IMR-90 (cell line): ENCODE measurements around the gene SDHAF3. TPM values are rescaled to one million over a fixed set of nuclear protein-coding genes. Genes with fewer than 3 reads are reported as not detected.

Experiments
- ATAC-seq: fragments of 200-7000 bp; cut with Tn5 transposase; 2 replicates; pipeline ENCODE4 v1.9.1; 2020; ENCODE audit warnings: low read depth, mild to moderate bottlenecking, moderate library complexity
- Bru-seq: library from RNA; stranded (reverse); fragments of 400-500 nt; gene quantifications from one replicate; lab custom pipeline; 2021; lab: Mats Ljungman, UMichigan
- BruChase-seq, 2 experiments: library from RNA; stranded (reverse); fragments of 400-500 nt; gene quantifications; one replicate each; lab custom pipeline; 2021; lab: Mats Ljungman, UMichigan
- BruUV-seq: library from RNA; stranded (reverse); fragments of 400-500 nt; replicated peaks from 2 replicates; lab custom pipeline; 2021; lab: Mats Ljungman, UMichigan
- CTCF ChIA-PET: fragments of 300-600 bp; formaldehyde crosslinking; extraction: SDS; loops from one replicate; lab custom pipeline; 2021; ENCODE audit warnings: antibody characterized with exemption; lab: Yijun Ruan, JAX
- POLR2A ChIA-PET: fragments of 300-600 bp; sonication (Branson Sonifier 250); formaldehyde crosslinking; loops from one replicate; lab custom pipeline; 2022; ENCODE audit warnings: antibody characterized with exemption; ENCODE audit not compliant: unreplicated experiment; lab: Charles Lee
- DNase-seq: peaks from one replicate; pipeline ENCODE4 v3.0.0; 2013
- H2AFZ ChIP-seq: replicated peaks from 2 replicates; pipeline ENCODE3; 2013; ENCODE audit warnings: low read length, mild to moderate bottlenecking; ENCODE audit not compliant: poor library complexity
- H2AK5ac ChIP-seq: 2 replicates; pipeline ENCODE4 v1.6.1; 2013; ENCODE audit warnings: low read depth, low read length, inconsistent platforms
- H2AK9ac ChIP-seq: replicated peaks from 2 replicates; pipeline ENCODE3; 2013; ENCODE audit warnings: mild to moderate bottlenecking, low read depth, low read length, moderate library complexity; ENCODE audit not compliant: poor library complexity
- H2BK120ac ChIP-seq: 2 replicates; pipeline ENCODE4 v1.6.1; 2013; ENCODE audit warnings: low read depth, low read length, inconsistent platforms
- H2BK15ac ChIP-seq: 3 replicates; pipeline ENCODE4 v1.6.1; 2013; ENCODE audit warnings: low read depth, low read length, inconsistent platforms
- H2BK20ac ChIP-seq: 2 replicates; pipeline ENCODE4 v1.6.1; 2013; ENCODE audit warnings: low read depth, mild to moderate bottlenecking, inconsistent platforms, low read length, moderate library complexity
- H2BK5ac ChIP-seq: 2 replicates; pipeline ENCODE4 v1.6.1; 2013; ENCODE audit warnings: mild to moderate bottlenecking, low read depth, low read length, inconsistent platforms; ENCODE audit not compliant: poor library complexity, severe bottlenecking
- H3K14ac ChIP-seq: replicated peaks from 2 replicates; pipeline ENCODE4 v1.6.1; 2013; ENCODE audit warnings: low read depth, low read length, inconsistent platforms
- H3K18ac ChIP-seq: 2 replicates; pipeline ENCODE4 v1.6.1; 2013; ENCODE audit warnings: low read depth, low read length, control low read depth
- H3K23ac ChIP-seq: 2 replicates; pipeline ENCODE4 v1.6.1; 2013; ENCODE audit warnings: low read depth, low read length, inconsistent platforms
- H3K27ac ChIP-seq: 2 replicates; pipeline ENCODE4 v1.5.1; 2013; ENCODE audit warnings: mild to moderate bottlenecking, control low read depth, low read length; ENCODE audit not compliant: insufficient read depth
- H3K27me3 ChIP-seq: 2 replicates; pipeline ENCODE4 v1.6.1; 2013; ENCODE audit warnings: low read length; ENCODE audit not compliant: control insufficient read depth, insufficient read depth
- H3K36me3 ChIP-seq: 2 replicates; pipeline ENCODE4 v1.6.1; 2013; ENCODE audit warnings: low read length, mixed read lengths; ENCODE audit not compliant: control insufficient read depth, insufficient read depth
- H3K4ac ChIP-seq: 2 replicates; pipeline ENCODE4 v1.6.1; 2013; ENCODE audit warnings: low read depth, low read length, inconsistent platforms
- H3K4me1 ChIP-seq: 2 replicates; pipeline ENCODE4 v1.6.1; 2013; ENCODE audit warnings: low read length, mixed read lengths; ENCODE audit not compliant: control insufficient read depth, insufficient read depth
- H3K4me2 ChIP-seq: 2 replicates; pipeline ENCODE4 v1.6.1; 2013; ENCODE audit warnings: low read depth, mild to moderate bottlenecking, control low read depth, low read length, moderate library complexity
- H3K4me3 ChIP-seq: 2 replicates; pipeline ENCODE4 v1.5.1; 2013; ENCODE audit warnings: low read depth, mild to moderate bottlenecking, control low read depth, low read length, moderate library complexity; ENCODE audit not compliant: insufficient read depth
- H3K56ac ChIP-seq: 2 replicates; pipeline ENCODE4 v1.6.1; 2013; ENCODE audit warnings: low read length, inconsistent platforms; ENCODE audit not compliant: insufficient read depth; ENCODE audit errors: extremely low read depth
- H3K79me1 ChIP-seq, 2 experiments: 2 replicates each; pipeline ENCODE4 v1.6.1; 2013; ENCODE audit warnings: low read length in 2 of 2, inconsistent platforms in 1 of 2, low read depth in 1 of 2
- H3K9ac ChIP-seq: 2 replicates; pipeline ENCODE4 v1.6.1; 2013; ENCODE audit warnings: low read depth, low read length, control low read depth
- H3K9me1 ChIP-seq: 2 replicates; pipeline ENCODE4 v1.6.1; 2013; ENCODE audit warnings: low read length, inconsistent platforms; ENCODE audit not compliant: insufficient read depth
- H3K9me3 ChIP-seq: 2 replicates; pipeline ENCODE4 v1.6.1; 2013; ENCODE audit warnings: low read length; ENCODE audit not compliant: control insufficient read depth, insufficient read depth
- H4K20me1 ChIP-seq: 2 replicates; pipeline ENCODE4 v1.6.1; 2013; ENCODE audit warnings: low read length, inconsistent platforms; ENCODE audit not compliant: insufficient read depth
- H4K5ac ChIP-seq: 2 replicates; pipeline ENCODE4 v1.6.1; 2013; ENCODE audit warnings: mild to moderate bottlenecking, low read depth, low read length, control low read depth
- H4K8ac ChIP-seq, 2 experiments: 2 replicates each; pipeline ENCODE4 v1.6.1; 2013; ENCODE audit warnings: low read depth in 2 of 2, low read length in 2 of 2, control low read depth in 1 of 2, inconsistent platforms in 1 of 2
- H4K91ac ChIP-seq: 2 replicates; pipeline ENCODE4 v1.6.1; 2013; ENCODE audit warnings: low read depth, low read length, inconsistent platforms; ENCODE audit not compliant: insufficient read depth
- CEBPB ChIP-seq: IDR thresholded peaks from 2 replicates; pipeline ENCODE4 v1.6.1; 2012; ENCODE audit warnings: low read depth, low read length, improper control_type of control experiment
- CTCF ChIP-seq: conservative IDR thresholded peaks from 2 replicates; pipeline ENCODE4 v1.5.1; 2012; ENCODE audit warnings: mild to moderate bottlenecking, low read depth, low read length, improper control_type of control experiment
- FOS ChIP-seq: fragments of 150-350 bp; IDR thresholded peaks from 2 replicates; pipeline ENCODE4 v1.6.1; 2016; ENCODE audit warnings: low read depth, low read length
- MAFK ChIP-seq: IDR thresholded peaks from 2 replicates; pipeline ENCODE4 v1.6.1; 2012; ENCODE audit warnings: low read depth, low read length, improper control_type of control experiment
- MAZ ChIP-seq: IDR thresholded peaks from 2 replicates; pipeline ENCODE4 v1.6.1; 2012; ENCODE audit warnings: low read depth, mild to moderate bottlenecking, low read length, improper control_type of control experiment, moderate library complexity, borderline replicate concordance
- MXI1 ChIP-seq: IDR thresholded peaks from 2 replicates; pipeline ENCODE4 v1.6.1; 2012; ENCODE audit warnings: low read depth, mild to moderate bottlenecking, low read length, moderate library complexity, borderline replicate concordance
- NFE2L2 ChIP-seq: fragments of 150-350 bp; IDR thresholded peaks from 2 replicates; pipeline ENCODE4 v1.6.1; 2016; ENCODE audit warnings: low read depth, mild to moderate bottlenecking, low read length
- RAD21 ChIP-seq: IDR thresholded peaks from 2 replicates; pipeline ENCODE4 v1.6.1; 2012; ENCODE audit warnings: low read length, improper control_type of control experiment
- RCOR1 ChIP-seq: IDR thresholded peaks from 2 replicates; pipeline ENCODE4 v1.6.1; 2012; ENCODE audit warnings: mild to moderate bottlenecking, low read length, improper control_type of control experiment; ENCODE audit not compliant: insufficient replicate concordance
- USF2 ChIP-seq: fragments of 150-350 bp; IDR thresholded peaks from 2 replicates; pipeline ENCODE4 v1.6.1; 2017; ENCODE audit warnings: mild to moderate bottlenecking, antibody characterized with exemption, low read length, low read depth
- WGBS, 2 experiments: methylation state at CpG; one replicate each; pipeline versions ENCODE4 v1.1.5 to v1.1.7; 2013; ENCODE audit warnings: missing lambda C conversion rate in 2 of 2; ENCODE audit not compliant: insufficient read length in 1 of 2; ENCODE audit errors: extremely low coverage in 2 of 2; 5-methylcytosine and 5-hydroxymethylcytosine counted together
- dilution Hi-C: fragments of 300-500 bp; cut with HindIII; formaldehyde crosslinking; loops from one replicate; pipeline ENCODE4 v1.14.3; 2018; ENCODE audit warnings: low sequenced_read_pairs; ENCODE audit not compliant: unreplicated experiment
- in situ Hi-C: fragments of 300-500 bp; cut with MboI; formaldehyde crosslinking; loops from 3 replicates; pipeline ENCODE4 v1.14.3; 2019; ENCODE audit warnings: low sequenced_read_pairs, inconsistent platforms, mixed read lengths
- intact Hi-C: fragments of 100-400 bp; cut with micrococcal nuclease; formaldehyde crosslinking; loops from 2 replicates; pipeline ENCODE4 v1.10.0; 2022
- long read RNA-seq: library from polyadenylated mRNA; unstranded; transcript quantifications from one replicate; pipeline ENCODE4 v2.0.0, GENCODE V29; 2021; ENCODE audit not compliant: unreplicated experiment
- polyA plus RNA-seq, 3 experiments: library from polyadenylated mRNA; depleted of rRNA; stranded (reverse); fragments of >200 nt; gene quantifications; 2 replicates each; pipeline ENCODE4 v1.2.3, GENCODE V29; 2012; ENCODE audit warnings: low replicate concordance in 1 of 3
- total RNA-seq: library from RNA; depleted of rRNA; stranded (reverse); fragments of >200 nt; gene quantifications from 2 replicates; pipeline ENCODE4 v1.2.3, GENCODE V29; 2012; rRNA removed

The SDHAF3 gene
- total RNA-seq: 6.1 and 12.8 TPM in 2 replicates
- polyA plus RNA-seq (2012; rRNA removed): 5.7 and 7.3 TPM in 2 replicates
- polyA plus RNA-seq (2012; cell fraction: cytosol; rRNA removed): 2.3 and 7.8 TPM in 2 replicates
- polyA plus RNA-seq (2012; cell fraction: nucleus; rRNA removed; ENCODE audit: low replicate concordance): 0.36 and 1.4 TPM in 2 replicates
- percentile 47 among the genes with signal in this experiment for Bru-seq, nascent RNA
- BruChase-seq, experiment 1, labeled RNA remaining after a 6-hour chase: percentile 56 among the genes with signal in this experiment
- BruChase-seq, experiment 2, labeled RNA remaining after a 2-hour chase: percentile 54 among the genes with signal in this experiment
- long read RNA-seq, partial matches to known transcripts: 0 of 4 reads
- long read RNA-seq, other reads (novel, unspliced or antisense): 0 of 4 reads

DNA sequence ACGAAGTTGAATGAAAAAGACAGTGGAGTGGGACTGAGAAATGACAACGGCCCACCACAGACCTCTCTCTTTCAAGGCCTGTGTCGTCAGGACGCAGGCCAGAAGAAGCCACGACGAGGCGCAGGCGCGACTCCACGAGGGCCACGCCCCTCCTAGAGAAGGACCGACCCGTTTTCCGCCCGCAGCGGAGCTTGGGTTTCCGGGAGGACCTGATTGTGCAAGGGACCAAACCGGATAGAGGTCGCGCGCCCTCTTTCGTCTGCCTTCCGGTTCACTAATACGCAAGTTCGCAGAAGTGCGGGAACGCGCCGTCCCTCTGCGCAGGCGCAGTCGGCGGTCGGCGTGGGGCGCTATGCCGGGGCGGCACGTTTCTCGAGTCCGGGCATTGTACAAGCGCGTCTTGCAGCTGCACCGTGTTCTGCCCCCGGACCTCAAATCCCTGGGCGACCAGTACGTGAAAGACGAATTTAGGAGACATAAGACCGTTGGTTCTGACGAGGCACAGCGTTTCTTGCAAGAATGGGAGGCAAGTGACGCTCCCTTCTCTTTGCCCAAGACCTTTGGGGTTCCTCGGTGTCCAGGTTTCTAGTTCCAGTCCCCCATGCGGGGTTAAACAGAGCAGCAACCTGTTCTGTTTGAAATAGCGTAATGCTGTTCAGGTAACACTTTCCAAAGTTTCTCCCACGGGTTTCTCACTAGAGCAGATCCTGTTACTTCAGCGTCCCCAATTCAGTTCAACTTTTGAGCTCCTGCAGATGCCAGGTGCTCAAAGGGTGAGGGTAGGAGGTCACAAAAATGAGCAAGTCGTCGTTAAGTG is at the start of gene SDHAF3:
SDHAF3 (plus strand) TSS at position 327 of the 817 bp plus-strand sequence; CDS start at position 353, 26 bp downstream.
- Histone ChIP-seq H3K27ac (peak within 1 kb of the TSS; percentile 73), H3K9me1 (no peaks in the 10 kb centered on the region), H3K14ac (peak within 1 kb of the TSS; percentile 94), H4K20me1 (no peaks in the 10 kb centered on the region), H2BK15ac (no peak within 1 kb of the TSS; the same call in 2 of the 3 replicates), H3K4me2 (peak within 1 kb of the TSS; percentile 93), H4K5ac (peak within 1 kb of the TSS; percentile 96), H3K79me1 (peaks cover 4 to 7% of the 10 kb centered on the region in 2 experiments; a peak in 2 of 4 replicates), H4K8ac (peak within 1 kb of the TSS; percentile 96 to 97), H3K23ac (peak within 1 kb of the TSS; percentile 86), H2AK5ac (0 out of 2 replicates have a peak within 1 kb of the TSS, but pooled peaks have one; percentile 5), H3K4ac (peak within 1 kb of the TSS; percentile 89), H3K4me3 (peak within 1 kb of the TSS; percentile 68), H3K9ac (peak within 1 kb of the TSS; percentile 95), H2BK120ac (peak within 1 kb of the TSS; percentile 54; the same call in 1 of the 2 replicates), H2AK9ac (peak within 1 kb of the TSS; percentile 35), H2AFZ (peak within 1 kb of the TSS; percentile 96), H3K36me3 (no peaks in the 10 kb centered on the region), H3K18ac (peak within 1 kb of the TSS; percentile 67), H2BK20ac (no peak within 1 kb of the TSS; the same call in 1 of the 2 replicates), H3K9me3 (no peaks in the 10 kb centered on the region), H2BK5ac (peak within 1 kb of the TSS; percentile 51), H3K27me3 (no peaks in the 10 kb centered on the region), H3K56ac (peak within 1 kb of the TSS; percentile 76), H3K4me1 (no peaks in the 10 kb centered on the region), H4K91ac (peak within 1 kb of the TSS; percentile 71)
- intact Hi-C loops (loop anchor here (1.0 kb wide), 1 partner anchor 29 kb away; no protein-coding TSS in a partner anchor), in situ Hi-C loops (no loop called here), dilution Hi-C loops (no loop called here)
- WGBS, 2 experiments: 0% methylated on average over 29 of the region's 59 CpGs; no CpG with 5 or more reads in 1 of the 2 experiments
- ChIA-PET POLR2A (no interaction called here), CTCF (interaction anchor here (1.0 to 1.1 kb wide), 2 partner anchors 13 kb away, joined by 3 read pairs; no protein-coding TSS in a partner anchor)
- ATAC-seq (peak; percentile 98), DNase-seq (peak; percentile 97)
- BruUV-seq: no TSS peak
- TF ChIP-seq NFE2L2: no peak
- 0 out of 2 replicates have a peak, but pooled peaks have one; percentile 19 for TF ChIP-seq MAZ
- TF ChIP-seq USF2: no peak; the same call in 1 of the 2 replicates
- TF ChIP-seq CEBPB: peak; percentile 98
- peak; percentile 74; the same call in 1 of the 2 replicates for TF ChIP-seq MXI1
- no peak for TF ChIP-seq FOS
- no peak for TF ChIP-seq MAFK
- no peak for TF ChIP-seq RCOR1
- peak; percentile 11; the same call in 1 of the 2 replicates for TF ChIP-seq CTCF
- no peak for TF ChIP-seq RAD21
